Lower leg skin (tissue), 4 donors: ENCODE data around the gene LAMP1. TPM values are rescaled to one million over a fixed set of nuclear protein-coding genes. Genes with fewer than 3 reads are reported as not detected.
"Not testable (repeated sequence)": the region's sequence is repeated elsewhere in the genome, so short reads cannot be mapped to it uniquely, and the experiment has no call there.

Experiments
- DNase-seq, 2 donors: peaks; one replicate each; pipeline ENCODE4 v3.0.0-alpha.2; 2019; ENCODE audit warnings: low spot score in 2 of 2
- H3K4me3 ChIP-seq: fragments of 200-600 bp; sonication (generic); 2 replicates; pipeline ENCODE4 v1.5.1; 2017; ENCODE audit warnings: mild to moderate bottlenecking, low read depth; ENCODE audit not compliant: poor library complexity, severe bottlenecking
- POLR2A ChIP-seq, 2 donors: fragments of 450-650 bp; IDR thresholded peaks; one replicate each; pipeline ENCODE4 v1.6.1; 2016 to 2017; ENCODE audit warnings: antibody characterized with exemption in 2 of 2, mild to moderate bottlenecking in 1 of 2, moderate library complexity in 1 of 2
- WGBS, 2 donors: methylation state at CpG; one replicate each; pipeline ENCODE4 v1.1.5; 2018; 5-methylcytosine and 5-hydroxymethylcytosine counted together
- intact Hi-C: fragments of 100-400 bp; cut with DNase I; formaldehyde crosslinking; loops from one replicate; pipeline ENCODE4 v1.15.0; 2023; ENCODE audit warnings: low total_unique reads
- total RNA-seq, 4 donors: library from RNA; depleted of rRNA; stranded (reverse); fragments of >200 nt; gene quantifications; one replicate each; pipeline ENCODE4 v1.1.0, GENCODE V29; 2016
- TF ChIP-seq, protein P1 (sequence below), 3 donors: fragments of 450-650 bp; IDR thresholded peaks; one replicate each; pipeline ENCODE4 v1.5.1; 2016; ENCODE audit warnings: antibody characterized with exemption in 3 of 3, mild to moderate bottlenecking in 3 of 3, moderate library complexity in 2 of 3

Gene LAMP1, protein sequence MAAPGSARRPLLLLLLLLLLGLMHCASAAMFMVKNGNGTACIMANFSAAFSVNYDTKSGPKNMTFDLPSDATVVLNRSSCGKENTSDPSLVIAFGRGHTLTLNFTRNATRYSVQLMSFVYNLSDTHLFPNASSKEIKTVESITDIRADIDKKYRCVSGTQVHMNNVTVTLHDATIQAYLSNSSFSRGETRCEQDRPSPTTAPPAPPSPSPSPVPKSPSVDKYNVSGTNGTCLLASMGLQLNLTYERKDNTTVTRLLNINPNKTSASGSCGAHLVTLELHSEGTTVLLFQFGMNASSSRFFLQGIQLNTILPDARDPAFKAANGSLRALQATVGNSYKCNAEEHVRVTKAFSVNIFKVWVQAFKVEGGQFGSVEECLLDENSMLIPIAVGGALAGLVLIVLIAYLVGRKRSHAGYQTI
- total RNA-seq, result 100 to 1,000 TPM; 198 to 240 (median 209) TPM

DNA sequence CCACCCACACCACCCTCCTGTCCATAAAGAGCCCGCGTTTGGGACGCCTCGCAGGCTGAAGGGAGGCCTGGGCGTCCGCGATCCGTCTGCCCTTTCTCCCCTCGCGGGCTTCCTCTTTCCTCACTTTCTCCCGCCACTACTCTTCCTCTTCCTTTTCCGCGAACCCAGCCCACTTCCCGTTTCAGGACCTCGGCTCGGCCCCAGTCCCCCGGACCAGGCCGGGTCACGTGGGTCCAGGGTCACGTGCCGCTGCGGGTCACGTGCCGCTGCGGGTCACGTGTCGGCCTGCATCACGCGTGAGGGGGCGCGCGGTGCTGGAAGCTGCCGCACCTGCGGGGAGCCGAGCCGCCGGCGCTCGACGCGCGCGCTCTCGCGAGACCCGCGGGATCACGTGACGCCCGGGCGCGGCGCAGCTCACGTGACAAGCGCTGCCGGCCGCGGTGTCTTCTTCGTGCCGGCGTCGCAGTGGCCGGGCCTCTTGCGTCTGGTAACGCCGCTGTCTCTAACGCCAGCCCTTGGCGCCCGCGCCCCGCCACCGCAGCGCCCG lies at the start of gene LAMP1:
Gene LAMP1, plus strand, starts transcription at position 417 of the 547 bp plus-strand sequence. CDS start 196 bp downstream, outside the sequence.
- peak; percentile 96 to 100 for DNase-seq
- H3K4me3 ChIP-seq, result peak within 1 kb of the TSS; percentile 80
- TF ChIP-seq, protein P1, sequence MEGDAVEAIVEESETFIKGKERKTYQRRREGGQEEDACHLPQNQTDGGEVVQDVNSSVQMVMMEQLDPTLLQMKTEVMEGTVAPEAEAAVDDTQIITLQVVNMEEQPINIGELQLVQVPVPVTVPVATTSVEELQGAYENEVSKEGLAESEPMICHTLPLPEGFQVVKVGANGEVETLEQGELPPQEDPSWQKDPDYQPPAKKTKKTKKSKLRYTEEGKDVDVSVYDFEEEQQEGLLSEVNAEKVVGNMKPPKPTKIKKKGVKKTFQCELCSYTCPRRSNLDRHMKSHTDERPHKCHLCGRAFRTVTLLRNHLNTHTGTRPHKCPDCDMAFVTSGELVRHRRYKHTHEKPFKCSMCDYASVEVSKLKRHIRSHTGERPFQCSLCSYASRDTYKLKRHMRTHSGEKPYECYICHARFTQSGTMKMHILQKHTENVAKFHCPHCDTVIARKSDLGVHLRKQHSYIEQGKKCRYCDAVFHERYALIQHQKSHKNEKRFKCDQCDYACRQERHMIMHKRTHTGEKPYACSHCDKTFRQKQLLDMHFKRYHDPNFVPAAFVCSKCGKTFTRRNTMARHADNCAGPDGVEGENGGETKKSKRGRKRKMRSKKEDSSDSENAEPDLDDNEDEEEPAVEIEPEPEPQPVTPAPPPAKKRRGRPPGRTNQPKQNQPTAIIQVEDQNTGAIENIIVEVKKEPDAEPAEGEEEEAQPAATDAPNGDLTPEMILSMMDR (IDR thresholded peaks at IDR 0.05), result peak in 1 of 3 donors; percentile 57
- no peak for TF ChIP-seq POLR2A (IDR thresholded peaks at IDR 0.05)
- WGBS, 2 donors, result 1% methylated on average over 48 to 71 of the region's 74 CpGs
- intact Hi-C loops, result no loop called here

DNA sequence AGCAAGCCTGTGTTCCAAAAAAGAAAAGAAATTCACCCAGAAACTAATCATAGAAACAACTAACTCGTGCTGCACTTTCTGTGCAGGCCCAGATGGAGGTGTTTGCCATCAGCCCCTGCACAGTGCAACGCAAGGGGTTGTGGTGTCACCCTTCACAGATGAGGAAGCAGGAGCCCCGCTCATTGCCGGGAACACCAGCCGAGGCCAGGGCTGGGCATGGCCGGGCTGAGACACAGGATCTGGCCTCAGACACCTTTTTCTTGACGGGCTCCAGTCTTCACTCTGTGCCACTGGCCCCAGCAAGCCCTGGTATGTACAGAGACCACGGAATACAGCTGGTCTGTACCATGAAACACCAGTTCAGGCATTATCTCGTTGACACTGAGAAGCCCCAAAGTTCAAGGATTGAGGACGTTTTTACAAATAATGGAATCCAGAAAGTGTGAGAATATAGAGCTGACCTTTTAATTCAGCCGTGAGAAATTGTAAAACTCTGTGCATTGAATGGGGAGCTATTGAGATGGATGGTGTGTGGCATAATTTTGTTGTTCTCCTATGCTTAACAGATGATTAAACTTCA lies 44.4 kb upstream of the LAMP1 start:
- DNase-seq, result no peak
- intact Hi-C loops, result loop anchor here (1.0 kb wide), 1 partner anchor 21 kb away; no protein-coding TSS in a partner anchor
- WGBS, 2 donors, result 86% methylated on average over 11 of the region's 11 CpGs
- H3K4me3 ChIP-seq, result no peak overlapping the region
- TF ChIP-seq POLR2A (IDR thresholded peaks at IDR 0.05), result no peak
- TF ChIP-seq, protein P1 (IDR thresholded peaks at IDR 0.05), result no peak

DNA sequence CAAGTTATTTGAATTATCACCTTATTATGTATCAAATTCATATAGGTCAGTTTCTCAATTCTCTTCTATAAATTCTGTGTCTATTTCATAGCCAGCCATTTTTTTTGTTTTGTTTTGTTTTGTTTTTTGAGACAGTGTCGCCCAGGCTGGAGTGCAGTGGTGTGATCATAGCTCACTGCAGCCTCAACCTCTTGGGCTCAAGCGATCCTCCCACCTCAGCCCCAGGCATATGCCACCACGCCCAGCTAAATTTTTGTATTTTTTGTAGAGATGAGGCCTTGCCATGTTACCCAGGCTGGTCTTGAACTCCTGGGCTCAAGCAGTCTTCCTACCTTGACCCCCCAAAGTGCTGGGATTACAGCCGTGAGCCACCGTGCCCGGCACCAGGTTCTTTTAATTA lies 39.1 kb upstream of the LAMP1 start:
- DNase-seq, intact Hi-C loops, H3K4me3 ChIP-seq: not testable (repeated sequence)
- 95 to 99% methylated on average over 6 of the region's 6 CpGs for WGBS, 2 donors

DNA sequence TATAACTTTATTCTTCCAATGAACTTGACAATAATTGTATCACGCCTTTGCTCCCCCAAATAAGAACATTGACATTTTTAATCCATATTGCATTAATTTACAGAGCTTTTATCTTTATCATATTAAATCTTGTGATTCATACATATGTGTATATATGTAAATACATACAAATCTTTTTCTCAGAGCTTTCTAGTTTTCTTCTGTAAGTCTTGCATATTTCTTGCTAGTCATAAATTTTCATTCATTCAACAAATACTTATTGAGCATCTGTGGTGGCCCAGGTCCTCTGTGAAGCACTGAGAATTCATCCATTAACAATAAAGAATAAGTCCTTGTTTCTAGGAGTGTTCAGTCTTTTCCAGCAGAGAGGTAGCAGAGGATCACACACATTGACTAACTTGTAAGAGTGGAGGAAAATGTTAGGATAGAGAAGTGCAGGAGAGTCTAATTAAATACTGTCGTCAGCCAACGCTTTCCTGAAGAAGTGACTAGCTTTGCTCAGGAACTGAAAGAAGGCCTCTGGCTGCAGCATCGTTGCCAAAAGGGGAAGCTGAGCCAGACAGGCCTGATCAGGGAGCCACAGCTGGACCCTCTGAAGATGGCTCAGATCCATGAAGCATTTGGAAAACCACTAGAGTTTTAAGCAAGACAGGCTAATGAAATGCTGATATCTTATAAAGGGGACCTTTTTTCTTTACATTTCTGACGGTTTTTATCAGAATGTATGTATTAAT lies 38.6 kb upstream of the LAMP1 start:
- TF ChIP-seq, protein P1 (IDR thresholded peaks at IDR 0.05), result no peak
- TF ChIP-seq POLR2A (IDR thresholded peaks at IDR 0.05), result no peak
- intact Hi-C loops, result no loop called here
- 93% methylated on average over 5 of the region's 5 CpGs for WGBS, 2 donors
- H3K4me3 ChIP-seq, result no peak overlapping the region
- DNase-seq, result no peak

DNA sequence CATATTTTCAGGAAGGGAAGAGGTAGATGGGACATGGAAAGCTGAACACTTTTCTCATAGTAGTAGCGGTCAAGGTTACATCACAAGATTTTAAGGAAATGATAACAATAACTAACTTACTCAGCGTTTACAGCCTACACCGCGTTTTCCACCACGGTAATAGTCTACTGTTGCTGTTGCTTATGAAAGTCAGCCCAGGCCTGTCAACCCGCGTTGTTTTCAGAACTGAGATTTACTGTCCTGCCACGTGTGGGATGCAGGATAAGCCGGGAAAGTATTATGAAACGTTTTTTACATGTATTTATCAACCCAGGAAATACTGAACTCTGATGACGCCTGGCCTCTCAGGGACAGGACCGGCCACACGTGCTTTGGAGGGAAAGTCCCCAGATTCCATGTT lies 36.0 kb upstream of the LAMP1 start:
- H3K4me3 ChIP-seq, result no peak overlapping the region
- TF ChIP-seq, protein P1 (IDR thresholded peaks at IDR 0.05), result no peak
- no peak for TF ChIP-seq POLR2A (IDR thresholded peaks at IDR 0.05)
- no peak for DNase-seq
- 87 to 90% methylated on average over 13 of the region's 13 CpGs for WGBS, 2 donors
- intact Hi-C loops, result no loop called here

DNA sequence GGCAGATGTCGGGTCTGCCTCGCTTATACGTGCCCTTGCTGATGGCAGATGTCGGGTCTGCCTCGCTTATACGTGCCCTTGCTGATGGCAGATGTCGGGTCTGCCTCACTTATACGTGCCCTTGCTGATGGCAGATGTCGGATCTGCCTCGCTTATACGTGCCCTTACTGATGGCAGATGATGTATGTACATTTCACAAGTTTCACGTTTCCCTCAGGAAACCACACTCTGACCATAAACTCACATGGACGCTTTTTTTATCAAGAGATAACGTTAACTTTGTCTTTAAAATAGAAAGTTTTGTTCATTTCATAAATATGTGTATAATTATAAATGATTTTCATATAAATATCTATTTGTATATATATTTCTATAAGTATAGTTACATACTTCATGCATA lies 34.0 kb upstream of the LAMP1 start:
- DNase-seq, intact Hi-C loops: not testable (repeated sequence)
- WGBS, 2 donors, result 79 to 81% methylated on average over 14 of the region's 14 CpGs

More for the DNA sequence above, 34.0 kb upstream of the LAMP1 start:
- not testable (repeated sequence) for H3K4me3 ChIP-seq
